HG02973 (cell line): ENCODE results near the gene ADAM21.
"Not testable (repeated sequence)": the region's sequence is repeated elsewhere in the genome, so short reads cannot be mapped to it uniquely, and the experiment has no call there.

ENCODE experiments used
- ATAC-seq: cut with Tn5 transposase; IDR thresholded peaks from one replicate; pipeline ENCODE4 v1.9.1; 2021; ENCODE audit warnings: moderate library complexity; ENCODE audit not compliant: unreplicated experiment

ADAM21 gene

DNA sequence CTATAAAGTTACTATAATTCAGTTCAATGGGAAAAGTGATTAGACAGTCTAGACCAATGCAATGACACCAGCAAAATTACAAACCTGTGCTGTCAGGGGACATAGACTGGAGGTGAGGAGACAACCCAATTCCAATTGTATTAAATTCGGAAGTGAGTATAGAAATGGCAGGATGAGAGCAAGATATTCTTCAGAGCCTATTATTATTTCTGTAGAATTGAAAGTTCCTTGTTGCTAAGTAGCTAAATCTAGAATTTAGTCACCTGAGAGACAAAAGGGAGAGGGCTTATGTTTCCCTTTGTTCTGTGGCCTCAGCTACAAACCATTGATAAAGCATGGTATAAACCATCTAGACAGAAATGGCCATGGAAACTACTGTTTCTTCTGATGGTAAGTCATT, at the start of gene ADAM21:
ADAM21 (plus strand) TSS at position 301 of the 400 bp plus-strand sequence. CDS start 5,326 bp downstream, outside the sequence.
- no peak for ATAC-seq

- not testable (repeated sequence) for ATAC-seq
Measured at GRCh38 chr14:70403335-70403734, 48.6 kb upstream of the ADAM21 start.

DNA sequence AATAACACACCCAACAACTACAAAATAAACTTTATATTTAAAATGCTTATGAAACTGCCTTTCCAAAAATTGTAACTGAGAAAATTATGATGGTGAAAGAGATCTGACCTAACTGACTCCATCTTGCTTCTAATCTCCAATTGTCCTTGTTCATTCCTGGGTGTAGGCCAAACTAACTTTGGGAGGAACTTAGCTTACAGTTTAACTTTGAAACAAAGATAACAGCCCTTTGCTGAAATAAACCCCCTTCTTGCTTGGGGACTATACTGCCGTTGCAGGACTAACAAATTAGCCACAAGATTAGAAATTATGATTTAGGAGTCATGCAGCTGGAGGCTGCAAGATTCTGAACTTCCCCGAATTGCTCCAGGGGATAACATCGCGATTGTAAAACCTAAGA, 45.8 kb upstream of the ADAM21 start:
- not testable (repeated sequence) for ATAC-seq

DNA sequence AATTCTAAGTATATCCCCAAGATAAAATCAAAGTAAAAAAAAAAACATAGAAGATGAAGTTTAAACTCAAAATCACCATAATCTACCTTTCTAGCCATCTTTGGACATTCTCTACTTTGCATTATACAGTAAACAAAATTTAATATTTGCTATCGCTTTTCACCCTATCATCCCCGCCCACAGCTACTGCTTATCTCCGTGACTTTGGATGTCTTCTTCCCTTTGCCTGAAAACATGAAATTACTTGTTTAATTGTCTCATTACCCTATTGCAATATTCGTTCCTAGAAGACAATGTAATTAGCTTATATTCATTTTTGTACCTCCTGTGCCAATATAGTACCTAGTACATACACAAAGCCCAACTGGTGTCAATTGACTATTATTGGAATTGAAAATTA, 44.4 kb upstream of the ADAM21 start:
- ATAC-seq: no peak

- ATAC-seq: no peak
Measured at GRCh38 chr14:70415788-70416187, 36.2 kb upstream of the ADAM21 start.

GRCh38 chr14:70416338-70416724, 35.6 kb upstream of the ADAM21 start:
- ATAC-seq: no peak

DNA sequence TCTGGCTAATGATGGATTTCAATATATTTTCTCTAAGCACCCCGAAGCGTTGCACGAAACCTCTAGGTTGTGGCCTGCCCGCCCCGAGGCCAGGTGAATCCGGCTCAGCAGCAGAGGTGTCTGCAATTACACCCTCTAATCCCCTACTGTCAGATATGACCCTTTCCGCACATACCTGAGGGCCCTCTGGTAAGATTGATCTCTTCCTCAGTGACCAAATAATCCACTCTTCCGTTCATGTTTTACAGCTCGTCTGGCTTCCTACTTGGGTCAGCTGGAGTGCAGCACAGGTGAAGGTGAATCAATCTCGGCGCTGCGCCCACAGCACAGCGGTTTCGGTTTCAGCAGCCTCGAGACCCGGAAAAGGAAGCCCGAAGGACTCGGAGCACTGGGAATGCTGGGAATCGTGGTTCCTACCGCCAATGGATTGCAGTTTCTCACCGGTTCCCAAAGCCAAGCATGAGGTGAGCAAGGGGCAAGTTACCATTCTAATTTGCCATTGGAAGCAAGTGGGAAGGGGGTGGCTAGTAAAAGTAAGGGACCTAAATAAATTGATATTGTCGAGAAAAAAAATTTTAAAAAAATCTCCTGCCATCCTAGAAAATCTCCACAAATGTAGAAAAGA, 35.1 kb upstream of the ADAM21 start, which contains the start of gene SYNJ2BP:
SYNJ2BP (minus strand) TSS at position 366 of the 625 bp plus-strand sequence; CDS start at position 239, 127 bp downstream.
- ATAC-seq: no peak

GRCh38 chr14:70419270-70419931, 32.6 kb upstream of the ADAM21 start:
- ATAC-seq: not testable (repeated sequence)

- ATAC-seq: no peak
Measured at GRCh38 chr14:70422538-70422937, 29.4 kb upstream of the ADAM21 start.

- no peak for ATAC-seq
Measured at GRCh38 chr14:70425354-70425753, 26.6 kb upstream of the ADAM21 start.

GRCh38 chr14:70426555-70426954, 25.4 kb upstream of the ADAM21 start:
- ATAC-seq: not testable (repeated sequence)

- no peak for ATAC-seq
Measured at GRCh38 chr14:70436867-70437266, 15.1 kb upstream of the ADAM21 start.

DNA sequence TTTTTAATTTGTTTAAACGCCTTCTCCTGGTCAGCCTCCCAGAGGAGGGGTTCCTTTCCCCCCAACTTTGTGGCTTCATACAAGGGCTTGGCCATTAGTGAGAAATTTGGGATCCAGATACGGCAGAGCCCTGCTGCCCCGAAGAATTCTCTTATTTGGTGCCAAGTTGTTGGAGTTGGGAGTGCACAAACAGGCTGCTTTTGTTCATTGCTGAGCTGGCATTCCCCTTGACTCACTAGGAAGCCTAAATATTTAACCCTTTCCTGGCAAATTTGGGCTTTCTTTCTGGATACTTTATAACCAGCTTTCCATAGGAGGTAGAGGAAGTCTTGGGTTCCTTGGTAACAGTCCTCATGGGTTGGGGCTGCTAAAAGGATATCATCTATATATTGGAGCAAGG, 10.3 kb upstream of the ADAM21 start:
- no peak for ATAC-seq

GRCh38 chr14:70442750-70443149, 9.2 kb upstream of the ADAM21 start:
- ATAC-seq: no peak

- ATAC-seq: no peak
Measured at GRCh38 chr14:70448633-70449340, 3.2 kb upstream of the ADAM21 start.

- ATAC-seq: no peak
Measured at GRCh38 chr14:70454731-70455130, 2.8 kb downstream of the ADAM21 start.

DNA sequence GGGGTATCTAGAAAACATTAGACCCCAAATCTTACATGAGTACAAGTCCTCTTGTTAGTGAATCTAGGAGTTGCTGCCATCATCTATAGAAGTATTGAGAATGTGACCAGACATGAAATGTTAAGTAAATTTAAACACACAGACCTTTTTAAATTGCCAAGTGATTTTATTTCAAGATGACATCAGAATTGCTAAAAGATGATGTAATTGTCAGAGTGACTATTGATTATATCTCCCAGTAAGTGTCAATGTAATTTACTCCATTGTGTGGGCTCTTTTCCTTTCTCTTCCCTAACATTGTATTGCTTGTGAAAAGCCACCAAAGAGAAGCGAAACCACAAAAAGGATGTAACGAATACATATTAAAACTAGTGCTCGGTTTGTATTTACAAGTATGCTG, 16.8 kb downstream of the ADAM21 start:
- no peak for ATAC-seq

DNA sequence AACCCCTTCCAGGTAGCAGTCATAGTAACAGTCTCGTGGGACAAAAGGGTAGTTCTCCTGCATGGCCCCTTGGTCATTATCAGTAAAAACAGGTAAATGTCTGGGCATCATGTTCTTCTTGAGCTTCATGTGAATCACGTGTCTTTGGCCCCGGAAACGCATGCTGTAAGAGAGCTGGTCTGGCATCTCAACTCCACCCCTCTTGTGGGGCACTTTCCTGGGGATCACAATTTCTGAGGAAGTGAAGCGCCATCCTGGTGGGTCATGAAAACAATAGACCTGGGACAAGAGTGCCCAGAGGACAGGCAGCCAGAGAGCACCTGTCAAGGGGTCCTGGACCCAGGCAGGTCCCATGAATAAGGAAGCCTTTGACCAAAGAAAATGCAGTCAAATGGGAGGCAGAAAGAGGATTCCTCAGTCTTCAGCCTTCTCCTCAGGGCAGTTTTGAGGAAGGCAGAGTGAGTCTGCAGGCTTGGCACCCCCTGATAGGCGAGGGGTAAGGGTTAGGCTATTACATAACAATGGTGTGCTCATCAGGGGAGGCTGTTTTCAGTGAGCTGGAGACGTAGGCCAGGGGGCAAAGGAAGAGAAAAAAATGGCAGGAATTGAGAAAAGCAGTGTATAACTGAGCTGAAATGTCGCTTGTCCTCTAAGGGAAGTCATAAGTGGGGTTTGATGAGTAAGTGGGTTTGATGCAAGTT, 19.0 kb downstream of the ADAM21 start:
- not testable (repeated sequence) for ATAC-seq

- no peak for ATAC-seq
Measured at GRCh38 chr14:70472253-70473159, 20.5 kb downstream of the ADAM21 start.

- ATAC-seq: no peak
Measured at GRCh38 chr14:70473825-70474224, 21.9 kb downstream of the ADAM21 start.
